GM18858 (cell line): ENCODE results near the gene RAB3IL1.

Experiments used
- ATAC-seq: cut with Tn5 transposase; IDR thresholded peaks from one replicate; pipeline ENCODE4 v1.9.1; 2021; ENCODE audit not compliant: unreplicated experiment

RAB3IL1 gene

GRCh38 chr11:61919705-61920631 is 2.6 kb upstream of the RAB3IL1 start:
- no peak for ATAC-seq

- ATAC-seq, result no peak
These were observed 1.8 kb upstream of the RAB3IL1 start for GRCh38 chr11:61918938-61919704.

- ATAC-seq, result no peak
These were observed 1.0 kb upstream of the RAB3IL1 start for GRCh38 chr11:61918251-61918937.

- no peak for ATAC-seq
These were observed 531 bp downstream of the RAB3IL1 start for GRCh38 chr11:61916737-61917333.

GRCh38 chr11:61914471-61915171 is 2.7 kb downstream of the RAB3IL1 start:
- ATAC-seq, result no peak

GRCh38 chr11:61913699-61914395 is 3.5 kb downstream of the RAB3IL1 start:
- no peak for ATAC-seq

GRCh38 chr11:61912991-61913698 is 4.2 kb downstream of the RAB3IL1 start:
- no peak for ATAC-seq

GRCh38 chr11:61912530-61912898 is 4.9 kb downstream of the RAB3IL1 start:
- ATAC-seq, result no peak

GRCh38 chr11:61911701-61912529 is 5.5 kb downstream of the RAB3IL1 start:
- no peak for ATAC-seq

- no peak for ATAC-seq
These were observed 6.2 kb downstream of the RAB3IL1 start for GRCh38 chr11:61911128-61911700.

- ATAC-seq, result no peak
These were observed 6.9 kb downstream of the RAB3IL1 start for GRCh38 chr11:61910187-61911127.

- no peak for ATAC-seq
These were observed 8.5 kb downstream of the RAB3IL1 start for GRCh38 chr11:61908730-61909316.

- no peak for ATAC-seq
These were observed 9.3 kb downstream of the RAB3IL1 start for GRCh38 chr11:61907871-61908729.

- no peak for ATAC-seq
These were observed 10.1 kb downstream of the RAB3IL1 start for GRCh38 chr11:61907282-61907681.

- ATAC-seq, result no peak
These were observed 10.8 kb downstream of the RAB3IL1 start for GRCh38 chr11:61906522-61906909.
